Measurements from ENCODE around the gene MDK. TPM values are rescaled to one million over a fixed set of nuclear protein-coding genes. Genes with fewer than 3 reads are reported as not detected.

The MDK gene
- total and polyA plus RNA-seq, 2 donors (not counting 3 experiments of a cell fraction or from before 2014, with no cell fraction given), result 331 to 893 TPM

- no peak for FAIRE-seq
These were observed 30.8 kb upstream of the MDK start for GRCh38 chr11:46350695-46351094.

GRCh38 chr11:46351148-46351547 is 30.3 kb upstream of the MDK start:
- H3K27me3 ChIP-seq (ENCODE audit: control insufficient read depth in 2 of 2, insufficient read depth in 2 of 2, low read length in 2 of 2), result no peaks in the 10 kb centered on the region
- no peak overlapping the region for H3K9ac ChIP-seq (replicated peaks; ENCODE audit: extremely low read depth, insufficient read depth, low read length)
- no peak overlapping the region for H3K4me2 ChIP-seq (ENCODE audit: insufficient read depth, low read length)
- ChIA-PET CTCF (interaction anchor here (0.7 to 10.8 kb wide), 7 partner anchors 14 to 112 kb away, joined by 3 to 200 read pairs (median 5); partner anchors contain the start of gene MDK), POLR2A (no interaction called here)
- no peak overlapping the region for H3K4me3 ChIP-seq (replicated peaks in 1 of 3; ENCODE audit: insufficient read depth in 1 of 3, low read depth in 1 of 3, low read length in 3 of 3)
- dilution Hi-C loops (cut with MboI; ENCODE audit: extremely low pct_ligation_motif_present, low sequenced_read_pairs) (no loop called here), intact Hi-C loops (cut with micrococcal nuclease) (no loop called here)
- no peak for DNase-seq (ENCODE audit: low read depth, low spot score)
- no peak for FAIRE-seq
- no peak overlapping the region for H3K27ac ChIP-seq (ENCODE audit: insufficient read depth, low read depth, low read length)
- H3K9me3 ChIP-seq (replicated peaks; ENCODE audit: control insufficient read depth, insufficient read depth, low read length), result no peaks in the 10 kb centered on the region
- peaks cover 70% of the 10 kb centered on the region for H3K79me2 ChIP-seq (ENCODE audit: control insufficient read depth, insufficient read depth, low read length)
- H4K20me1 ChIP-seq (replicated peaks; ENCODE audit: control insufficient read depth, extremely low read depth, insufficient read depth, low read length), result no peaks in the 10 kb centered on the region
- no peak overlapping the region for H2AFZ ChIP-seq (ENCODE audit: low read depth, low read length)
- H3K36me3 ChIP-seq (ENCODE audit: control insufficient read depth in 2 of 2, extremely low read depth in 1 of 2, insufficient read depth in 2 of 2, low read length in 2 of 2), result peaks cover 2 to 12% of the 10 kb centered on the region in 2 experiments
- no TSS peak for BruUV-seq (replicated peaks)
- TF ChIP-seq JUN (IDR thresholded peaks at IDR 0.05; ENCODE audit: borderline replicate concordance, insufficient read depth, insufficient read length, low read depth) (no peak), CTCF (IDR thresholded peaks at IDR 0.05; ENCODE audit: extremely low read depth in 1 of 2, insufficient read depth in 1 of 2, low read depth in 1 of 2, low read length in 2 of 2) (no peak), GATA2 (IDR thresholded peaks at IDR 0.05; ENCODE audit: insufficient read depth, insufficient read length, low read depth, low read length) (no peak), MAX (IDR thresholded peaks at IDR 0.05; ENCODE audit: insufficient read depth, insufficient read length) (no peak), EZH2 (IDR thresholded peaks at IDR 0.05; ENCODE audit: borderline replicate concordance, low read depth, low read length, severe bottlenecking) (no peak), MYC (IDR thresholded peaks at IDR 0.05; ENCODE audit: low read depth, low read length) (no peak), POLR2AphosphoS5 (IDR thresholded peaks at IDR 0.05; ENCODE audit: insufficient read depth, low read depth, low read length) (no peak), FOS (IDR thresholded peaks at IDR 0.05; ENCODE audit: borderline replicate concordance, insufficient read depth, low read length) (no peak), POLR2A (IDR thresholded peaks at IDR 0.05; ENCODE audit: low read depth, low read length) (no peak)
- H3K9me1 ChIP-seq (replicated peaks; ENCODE audit: control insufficient read depth, extremely low read depth, insufficient read depth, low read length), result no peaks in the 10 kb centered on the region
- H3K4me1 ChIP-seq (ENCODE audit: control insufficient read depth, extremely low read depth, insufficient read depth, low read length), result peaks cover 21% of the 10 kb centered on the region

More at GRCh38 chr11:46350695-46351094, 30.8 kb upstream of the MDK start:
- Histone ChIP-seq H4K20me1 (replicated peaks; ENCODE audit: control insufficient read depth, extremely low read depth, insufficient read depth, low read length) (no peaks in the 10 kb centered on the region), H3K27ac (ENCODE audit: insufficient read depth, low read depth, low read length) (no peak overlapping the region), H3K4me1 (ENCODE audit: control insufficient read depth, extremely low read depth, insufficient read depth, low read length) (peaks cover 26% of the 10 kb centered on the region), H3K9me3 (replicated peaks; ENCODE audit: control insufficient read depth, insufficient read depth, low read length) (no peaks in the 10 kb centered on the region), H3K9ac (replicated peaks; ENCODE audit: extremely low read depth, insufficient read depth, low read length) (no peak overlapping the region), H3K9me1 (replicated peaks; ENCODE audit: control insufficient read depth, extremely low read depth, insufficient read depth, low read length) (no peaks in the 10 kb centered on the region), H3K4me3 (replicated peaks in 1 of 3; ENCODE audit: insufficient read depth in 1 of 3, low read depth in 1 of 3, low read length in 3 of 3) (no peak overlapping the region), H3K27me3 (ENCODE audit: control insufficient read depth in 2 of 2, insufficient read depth in 2 of 2, low read length in 2 of 2) (no peaks in the 10 kb centered on the region), H3K79me2 (ENCODE audit: control insufficient read depth, insufficient read depth, low read length) (peaks cover 68% of the 10 kb centered on the region), H2AFZ (ENCODE audit: low read depth, low read length) (no peak overlapping the region), H3K36me3 (ENCODE audit: control insufficient read depth in 2 of 2, extremely low read depth in 1 of 2, insufficient read depth in 2 of 2, low read length in 2 of 2) (peaks cover 2 to 12% of the 10 kb centered on the region in 2 experiments), H3K4me2 (ENCODE audit: insufficient read depth, low read length) (no peak overlapping the region)
- no peak for DNase-seq (ENCODE audit: low read depth, low spot score)
- no peak for TF ChIP-seq GATA2 (IDR thresholded peaks at IDR 0.05; ENCODE audit: insufficient read depth, insufficient read length, low read depth, low read length)
- dilution Hi-C loops (cut with MboI; ENCODE audit: extremely low pct_ligation_motif_present, low sequenced_read_pairs), result no loop called here
- BruUV-seq (replicated peaks), result no TSS peak
- intact Hi-C loops (cut with micrococcal nuclease), result no loop called here
- ChIA-PET POLR2A (no interaction called here), CTCF (interaction anchor here (0.7 to 10.8 kb wide), 4 partner anchors 14 to 30 kb away, joined by 3 to 200 read pairs (median 7); partner anchors contain the start of gene MDK)
